ENCODE results near the gene TMEM92.
"Not testable (repeated sequence)": the region's sequence is repeated elsewhere in the genome, so short reads cannot be mapped to it uniquely, and the experiment has no call there.

Gene TMEM92

DNA sequence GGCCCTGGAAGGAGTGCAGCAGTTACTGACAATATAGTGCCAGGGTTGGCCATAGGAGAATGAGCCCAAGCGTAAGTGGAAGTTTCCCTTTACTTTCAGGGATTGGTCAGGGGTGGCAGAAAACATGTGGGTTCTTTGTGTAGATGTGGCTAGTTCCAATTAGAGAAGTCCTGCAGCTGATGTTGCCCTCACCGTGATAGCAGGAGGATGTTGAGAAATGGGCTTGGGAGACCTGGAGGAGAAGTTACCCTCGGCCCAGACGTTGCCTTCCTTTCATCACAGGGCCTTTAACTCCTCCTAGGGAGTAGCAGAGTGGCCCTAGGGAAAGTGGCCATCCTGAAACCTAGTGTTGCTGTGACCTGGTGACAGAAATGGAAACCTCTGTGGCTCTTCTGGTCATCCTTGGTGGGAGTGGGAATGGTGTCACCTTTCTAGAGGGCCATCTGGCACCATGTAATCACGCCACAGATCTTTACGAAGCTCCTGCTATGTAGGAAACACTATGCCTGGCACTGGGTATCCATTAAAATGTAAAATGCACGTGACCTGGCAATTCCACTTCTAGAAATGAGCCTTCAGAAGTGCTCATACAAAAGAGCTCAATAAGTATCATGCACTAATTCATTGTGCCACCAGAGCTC lies 6.7 kb downstream of the TMEM92 start:
- TF ChIP-seq, protein P1, sequence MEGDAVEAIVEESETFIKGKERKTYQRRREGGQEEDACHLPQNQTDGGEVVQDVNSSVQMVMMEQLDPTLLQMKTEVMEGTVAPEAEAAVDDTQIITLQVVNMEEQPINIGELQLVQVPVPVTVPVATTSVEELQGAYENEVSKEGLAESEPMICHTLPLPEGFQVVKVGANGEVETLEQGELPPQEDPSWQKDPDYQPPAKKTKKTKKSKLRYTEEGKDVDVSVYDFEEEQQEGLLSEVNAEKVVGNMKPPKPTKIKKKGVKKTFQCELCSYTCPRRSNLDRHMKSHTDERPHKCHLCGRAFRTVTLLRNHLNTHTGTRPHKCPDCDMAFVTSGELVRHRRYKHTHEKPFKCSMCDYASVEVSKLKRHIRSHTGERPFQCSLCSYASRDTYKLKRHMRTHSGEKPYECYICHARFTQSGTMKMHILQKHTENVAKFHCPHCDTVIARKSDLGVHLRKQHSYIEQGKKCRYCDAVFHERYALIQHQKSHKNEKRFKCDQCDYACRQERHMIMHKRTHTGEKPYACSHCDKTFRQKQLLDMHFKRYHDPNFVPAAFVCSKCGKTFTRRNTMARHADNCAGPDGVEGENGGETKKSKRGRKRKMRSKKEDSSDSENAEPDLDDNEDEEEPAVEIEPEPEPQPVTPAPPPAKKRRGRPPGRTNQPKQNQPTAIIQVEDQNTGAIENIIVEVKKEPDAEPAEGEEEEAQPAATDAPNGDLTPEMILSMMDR (IDR thresholded peaks at IDR 0.05; ENCODE audit: low read length, missing control alignments), result no peak
- no peak for DNase-seq (ENCODE audit: low read depth)
- H3K4me3 ChIP-seq (replicated peaks; ENCODE audit: low read depth, low read length), result no peak overlapping the region

DNA sequence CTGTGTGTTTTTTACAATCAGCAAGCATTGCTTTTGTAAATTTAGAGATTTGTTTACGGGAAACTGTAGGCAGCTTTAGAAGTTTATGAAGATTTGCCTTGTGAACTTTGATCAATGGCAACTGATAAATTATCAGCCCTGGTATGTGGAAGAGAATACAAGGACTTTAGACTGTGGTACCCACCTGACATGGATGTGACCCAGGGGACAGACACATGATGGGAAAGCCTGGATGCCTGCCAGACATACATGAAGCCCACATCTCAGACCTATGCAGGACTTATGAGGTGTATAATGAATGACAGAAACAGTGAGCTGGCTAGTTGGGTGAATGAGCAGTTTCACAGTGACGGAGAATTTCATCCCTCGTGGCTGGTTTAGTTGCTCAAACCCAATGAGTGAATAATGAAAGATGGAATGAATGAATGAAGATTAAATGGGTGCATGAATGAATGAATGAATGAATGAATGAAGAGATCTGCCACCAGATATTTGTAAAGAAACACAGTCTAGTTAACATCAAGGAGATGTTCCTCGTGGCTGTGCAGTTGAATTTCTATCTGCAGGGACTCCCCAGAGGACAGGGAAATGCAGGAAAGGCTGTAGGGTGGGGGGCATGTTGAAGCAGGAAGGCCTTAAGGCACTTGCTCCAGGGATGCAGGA lies 7.6 kb downstream of the TMEM92 start:
- TF ChIP-seq, protein P1 (IDR thresholded peaks at IDR 0.05; ENCODE audit: low read length, missing control alignments), result no peak
- no peak for DNase-seq (ENCODE audit: low read depth)

DNA sequence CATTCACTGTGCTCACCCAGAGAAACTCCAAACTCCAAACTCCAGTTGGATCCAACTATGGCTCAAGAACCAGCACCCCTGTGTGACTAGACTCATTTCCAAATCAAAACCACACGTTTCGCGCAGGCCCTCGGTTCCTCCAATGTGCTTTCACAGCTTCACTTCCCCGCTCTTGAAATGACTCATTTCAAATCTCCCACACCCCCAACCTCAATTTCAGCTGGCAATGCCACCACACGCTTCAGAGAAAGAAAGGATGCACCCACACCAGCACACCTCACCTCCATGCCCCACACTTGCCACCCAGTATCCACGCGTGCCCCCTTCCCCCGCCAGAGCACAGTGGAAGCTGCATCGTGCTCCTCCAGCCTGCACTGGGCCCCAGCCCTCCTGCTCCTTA lies 9.0 kb downstream of the TMEM92 start:
- no peak overlapping the region for H3K4me3 ChIP-seq (replicated peaks; ENCODE audit: low read depth, low read length)
- TF ChIP-seq, protein P1 (IDR thresholded peaks at IDR 0.05; ENCODE audit: low read length, missing control alignments), result no peak
- no peak for DNase-seq (ENCODE audit: low read depth)

More for the DNA sequence above, 7.6 kb downstream of the TMEM92 start:
- no peak overlapping the region for H3K4me3 ChIP-seq (replicated peaks; ENCODE audit: low read depth, low read length)

DNA sequence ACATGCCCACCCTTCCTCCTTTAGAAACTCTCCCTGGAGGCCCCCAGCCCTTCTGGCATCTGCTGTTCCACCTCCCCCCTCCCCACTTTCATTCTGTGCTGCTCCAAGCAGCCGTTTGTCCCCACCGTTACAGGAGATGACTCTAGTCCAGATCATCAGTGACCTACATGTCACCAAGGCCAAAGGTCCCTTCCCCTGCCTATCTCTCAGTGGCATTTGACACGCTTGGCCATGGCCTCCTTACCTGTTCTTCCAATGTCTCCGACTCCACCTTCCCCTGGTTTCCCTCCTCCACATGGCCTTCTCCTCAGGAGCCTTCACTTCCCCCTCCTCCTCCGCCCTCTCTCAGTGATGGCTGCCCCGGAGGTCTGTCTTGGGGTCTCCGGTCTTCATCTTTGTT lies 9.4 kb downstream of the TMEM92 start:
- no peak overlapping the region for H3K4me3 ChIP-seq (replicated peaks; ENCODE audit: low read depth, low read length)
- DNase-seq (ENCODE audit: low read depth), result no peak
- TF ChIP-seq, protein P1 (IDR thresholded peaks at IDR 0.05; ENCODE audit: low read length, missing control alignments), result no peak

DNA sequence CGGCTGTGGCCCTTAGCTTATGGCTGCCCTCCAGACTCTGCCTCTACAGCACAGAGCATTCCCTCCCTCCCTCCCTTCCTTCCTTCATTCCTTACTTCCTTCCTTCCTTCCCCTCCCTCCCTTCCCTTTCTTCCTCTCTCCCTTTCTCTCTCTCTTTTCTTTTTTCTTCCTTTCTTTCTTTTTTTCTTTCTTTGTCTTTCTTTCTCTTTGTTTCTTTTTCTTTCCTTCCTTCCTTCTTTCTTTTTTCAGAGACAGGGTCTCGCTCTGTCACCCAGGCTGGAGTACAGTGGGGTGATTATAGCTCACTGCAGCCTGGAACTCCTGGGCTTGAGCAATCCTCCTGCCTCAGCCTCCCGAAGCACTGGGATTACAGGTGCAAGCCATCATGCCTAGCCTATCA lies 11.7 kb downstream of the TMEM92 start:
- TF ChIP-seq, protein P1 (IDR thresholded peaks at IDR 0.05; ENCODE audit: low read length, missing control alignments), result no peak
- DNase-seq (ENCODE audit: low read depth), result no peak
- H3K4me3 ChIP-seq (replicated peaks; ENCODE audit: low read depth, low read length), result no peak overlapping the region

DNA sequence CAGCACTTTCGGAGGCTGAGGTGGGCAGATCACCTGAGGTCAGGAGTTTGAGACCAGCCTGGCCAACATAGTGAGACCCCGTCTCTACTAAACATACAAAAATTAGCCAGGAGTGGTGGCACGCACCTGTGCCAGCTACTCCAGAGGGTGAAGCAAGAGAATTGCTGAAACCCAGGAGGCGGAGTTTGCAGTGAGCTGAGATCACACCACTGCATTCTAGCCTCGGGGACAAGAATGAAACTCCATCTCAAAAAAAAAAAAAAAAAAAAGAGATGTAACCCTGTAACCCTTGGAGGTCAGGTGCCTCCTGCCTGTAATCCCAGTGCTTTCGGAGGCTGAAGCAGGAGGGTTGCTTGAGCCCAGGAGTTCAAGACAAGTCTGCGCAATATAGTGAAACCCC lies 13.0 kb downstream of the TMEM92 start:
- H3K4me3 ChIP-seq (replicated peaks; ENCODE audit: low read depth, low read length); DNase-seq (ENCODE audit: low read depth): not testable (repeated sequence)

DNA sequence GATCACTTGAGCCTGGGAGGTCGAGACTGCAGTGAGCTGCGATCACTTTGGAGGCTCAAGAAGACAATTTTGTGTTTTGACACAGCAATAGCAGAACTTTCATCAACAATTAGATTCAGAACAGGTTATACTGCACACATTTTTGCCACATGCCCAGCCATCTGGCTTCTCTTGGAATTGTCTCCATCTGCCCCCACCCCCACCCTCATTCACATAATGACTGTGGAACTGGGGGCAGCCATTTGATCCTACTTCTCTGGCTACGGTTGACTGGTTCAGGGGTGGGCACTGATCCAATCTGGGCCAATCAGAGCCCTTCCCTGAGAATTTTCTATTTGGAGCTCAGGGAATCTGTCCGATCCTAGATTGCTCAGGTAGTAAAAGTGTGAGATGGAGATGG lies 14.0 kb downstream of the TMEM92 start:
- no peak overlapping the region for H3K4me3 ChIP-seq (replicated peaks; ENCODE audit: low read depth, low read length)
- TF ChIP-seq, protein P1 (IDR thresholded peaks at IDR 0.05; ENCODE audit: low read length, missing control alignments), result no peak
- no peak for DNase-seq (ENCODE audit: low read depth)

Measured in fibroblast of pulmonary artery (primary cell).